Left kidney (tissue), 1 donor: ENCODE results near the gene TAF10. TPM values are rescaled to one million over a fixed set of nuclear protein-coding genes. Genes with fewer than 3 reads are reported as not detected.

ENCODE experiments used
- polyA plus RNA-seq: library from polyadenylated mRNA; unstranded; fragments of 120-200 nt; gene quantifications from one replicate; pipeline ENCODE4 v1.2.1, GENCODE V29; 2013; ENCODE audit not compliant: insufficient read length

The TAF10 gene
- polyA plus RNA-seq, 1 donor = 67.1 TPM

Other genes with a start within 250 kb of the TAF10 start
- gene SMPD1, start 221.7 kb downstream of the TAF10 start, polyA plus RNA-seq = 34.1 TPM
- gene APBB1, start 193.1 kb downstream of the TAF10 start, polyA plus RNA-seq = 55.3 TPM
- 4.8 TPM for gene HPX, start 171.2 kb downstream of the TAF10 start, polyA plus RNA-seq
- gene TRIM3, start 138.3 kb downstream of the TAF10 start, polyA plus RNA-seq = 26.5 TPM
- gene ARFIP2, start 130.9 kb downstream of the TAF10 start, polyA plus RNA-seq = 74.8 TPM
- gene TIMM10B, start 130.7 kb downstream of the TAF10 start, polyA plus RNA-seq = 40.9 TPM
- 13.3 TPM for gene DNHD1, start 114.9 kb downstream of the TAF10 start, polyA plus RNA-seq
- gene RRP8, start 8.6 kb downstream of the TAF10 start, polyA plus RNA-seq = 21.2 TPM
- 145 TPM for gene ILK, start 8.4 kb downstream of the TAF10 start, polyA plus RNA-seq
- gene TPP1, start 7.2 kb upstream of the TAF10 start, polyA plus RNA-seq = 121 TPM
- 36.1 TPM for gene DCHS1, start 43.6 kb upstream of the TAF10 start, polyA plus RNA-seq
- 61.2 TPM for gene MRPL17, start 71.1 kb upstream of the TAF10 start, polyA plus RNA-seq
- gene OR2AG2, start 159.8 kb upstream of the TAF10 start, polyA plus RNA-seq = 0.07 TPM
- 0.10 TPM for gene OR2AG1, start 170.8 kb upstream of the TAF10 start, polyA plus RNA-seq
- 0.07 TPM for gene OR6A2, start 187.5 kb upstream of the TAF10 start, polyA plus RNA-seq
- gene OR10A5, start 233.5 kb upstream of the TAF10 start, polyA plus RNA-seq = not detected